GM06990 (cell line): Measurements from ENCODE around the gene EIF4ENIF1.

Source experiments
- DNase-seq: peaks from one replicate; pipeline ENCODE4 v3.0.0-alpha.2; 2011; ENCODE audit not compliant: insufficient read length; ENCODE audit errors: extremely low read depth
- H3K27me3 ChIP-seq: replicated peaks from 2 replicates; pipeline ENCODE4 v1.6.0; 2011; ENCODE audit warnings: low read length; ENCODE audit not compliant: control insufficient read depth, insufficient read depth
- H3K36me3 ChIP-seq: 2 replicates; pipeline ENCODE4 v1.5.1; 2011; ENCODE audit warnings: low read length; ENCODE audit not compliant: control insufficient read depth, insufficient read depth
- H3K4me3 ChIP-seq: replicated peaks from 2 replicates; pipeline ENCODE4 v1.5.1; 2011; ENCODE audit warnings: low read depth, mild to moderate bottlenecking, control low read depth, low read length
- TF ChIP-seq, protein P1 (sequence below): IDR thresholded peaks from 2 replicates; pipeline ENCODE4 v1.5.1; 2011; ENCODE audit warnings: low read length, control low read depth, mild to moderate bottlenecking, inconsistent platforms; ENCODE audit not compliant: insufficient read depth, poor library complexity, severe bottlenecking

EIF4ENIF1 gene

DNA sequence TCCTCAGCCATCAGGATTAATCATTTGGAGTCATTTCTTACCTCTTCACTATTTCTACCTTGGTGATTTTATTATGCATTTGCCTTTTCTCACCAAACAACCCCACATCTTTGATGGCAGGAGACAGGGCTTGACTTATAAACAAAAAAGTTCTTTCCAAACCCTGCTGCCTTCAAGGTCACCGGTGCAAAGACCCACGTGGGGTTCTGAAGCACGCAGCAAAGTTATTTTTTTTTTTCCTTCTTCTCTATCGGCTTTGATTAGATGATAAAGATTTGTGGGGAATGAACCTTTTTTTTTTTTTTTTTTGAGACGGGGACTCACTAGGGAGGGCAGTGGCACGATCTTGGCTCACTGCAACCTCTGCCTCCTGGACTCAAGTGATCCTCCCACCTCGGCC lies 46.1 kb downstream of the EIF4ENIF1 start:
- H3K36me3 ChIP-seq: peaks cover 41% of the 10 kb centered on the region
- no peak overlapping the region for H3K4me3 ChIP-seq
- H3K27me3 ChIP-seq: no peaks in the 10 kb centered on the region
- DNase-seq: no peak
- TF ChIP-seq, protein P1, sequence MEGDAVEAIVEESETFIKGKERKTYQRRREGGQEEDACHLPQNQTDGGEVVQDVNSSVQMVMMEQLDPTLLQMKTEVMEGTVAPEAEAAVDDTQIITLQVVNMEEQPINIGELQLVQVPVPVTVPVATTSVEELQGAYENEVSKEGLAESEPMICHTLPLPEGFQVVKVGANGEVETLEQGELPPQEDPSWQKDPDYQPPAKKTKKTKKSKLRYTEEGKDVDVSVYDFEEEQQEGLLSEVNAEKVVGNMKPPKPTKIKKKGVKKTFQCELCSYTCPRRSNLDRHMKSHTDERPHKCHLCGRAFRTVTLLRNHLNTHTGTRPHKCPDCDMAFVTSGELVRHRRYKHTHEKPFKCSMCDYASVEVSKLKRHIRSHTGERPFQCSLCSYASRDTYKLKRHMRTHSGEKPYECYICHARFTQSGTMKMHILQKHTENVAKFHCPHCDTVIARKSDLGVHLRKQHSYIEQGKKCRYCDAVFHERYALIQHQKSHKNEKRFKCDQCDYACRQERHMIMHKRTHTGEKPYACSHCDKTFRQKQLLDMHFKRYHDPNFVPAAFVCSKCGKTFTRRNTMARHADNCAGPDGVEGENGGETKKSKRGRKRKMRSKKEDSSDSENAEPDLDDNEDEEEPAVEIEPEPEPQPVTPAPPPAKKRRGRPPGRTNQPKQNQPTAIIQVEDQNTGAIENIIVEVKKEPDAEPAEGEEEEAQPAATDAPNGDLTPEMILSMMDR: no peak

DNA sequence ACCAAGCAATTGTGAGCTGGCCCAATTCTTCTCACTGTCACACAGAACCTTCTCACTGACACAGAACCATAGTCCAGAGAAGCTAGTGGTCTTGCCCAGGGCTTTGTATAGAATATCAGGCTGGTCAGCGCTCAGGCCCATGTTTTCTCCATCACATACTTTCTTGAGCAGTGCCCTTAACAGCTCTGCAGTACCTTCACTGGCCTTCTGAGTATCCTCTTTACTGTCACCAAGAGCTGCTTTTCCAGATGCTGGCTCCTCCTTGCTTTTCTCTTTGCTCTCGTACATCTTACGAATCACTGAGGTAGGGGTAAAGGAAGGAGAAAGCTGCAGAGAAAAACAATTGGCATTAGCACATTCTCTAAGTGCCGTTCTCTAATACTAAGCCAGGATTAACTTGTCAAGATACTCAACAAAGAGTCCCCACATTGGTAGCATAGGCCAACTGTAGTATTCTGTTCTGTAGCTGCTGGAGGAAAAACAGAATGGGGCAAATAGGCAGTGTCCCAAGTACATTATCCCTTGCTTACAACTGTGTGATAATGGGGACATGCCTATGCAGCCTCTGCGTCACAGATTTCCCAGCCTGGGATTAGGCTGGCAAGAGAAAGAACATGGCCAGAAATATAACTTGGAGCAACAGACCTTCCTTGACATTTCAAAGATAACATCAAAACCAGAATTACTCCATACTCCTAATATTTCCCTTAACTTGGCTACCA lies 46.7 kb downstream of the EIF4ENIF1 start:
- Histone ChIP-seq H3K27me3 (no peaks in the 10 kb centered on the region), H3K36me3 (peaks cover 38% of the 10 kb centered on the region), H3K4me3 (no peak overlapping the region)
- TF ChIP-seq, protein P1: no peak
- no peak for DNase-seq

DNA sequence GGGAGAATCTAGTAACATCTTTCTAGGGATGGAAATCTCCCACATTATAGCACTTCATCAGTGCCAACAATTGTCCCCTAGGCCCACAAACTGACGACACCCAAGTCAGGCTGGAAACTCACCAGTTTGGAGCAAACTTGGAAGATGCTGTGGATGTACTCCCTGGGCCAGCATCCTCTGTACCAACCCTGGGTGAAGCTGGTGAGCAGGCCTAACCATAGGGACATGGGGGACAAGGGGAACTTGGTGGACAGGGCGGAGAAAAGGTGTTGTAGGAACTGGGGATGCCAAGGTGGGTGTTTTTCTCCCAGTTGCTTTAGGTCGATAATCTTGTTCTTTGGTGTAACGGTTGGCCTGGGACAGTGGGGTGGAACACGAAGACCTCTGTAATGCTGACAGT lies 48.0 kb downstream of the EIF4ENIF1 start:
- no peak for DNase-seq
- Histone ChIP-seq H3K36me3 (peaks cover 47% of the 10 kb centered on the region), H3K4me3 (no peak overlapping the region), H3K27me3 (no peaks in the 10 kb centered on the region)
- TF ChIP-seq, protein P1: no peak

DNA sequence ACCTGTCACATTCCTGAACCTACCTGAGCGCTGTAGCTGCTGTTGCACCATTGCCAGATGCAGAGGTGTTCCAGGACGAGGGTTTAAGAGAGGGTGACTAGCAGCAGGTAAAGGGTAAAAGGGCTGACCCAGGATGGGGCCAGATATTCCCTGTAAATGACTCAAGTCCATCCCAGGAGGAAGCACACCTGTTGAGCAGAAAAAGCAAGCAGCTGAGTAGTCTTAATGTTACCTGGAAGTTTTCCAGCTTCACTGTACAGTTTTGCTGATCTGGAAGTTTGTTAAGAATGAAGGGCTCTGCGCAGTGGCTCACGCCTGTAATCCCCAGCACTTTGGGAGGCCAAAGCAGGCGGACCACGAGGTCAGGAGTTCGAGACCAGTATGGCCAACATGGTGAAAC lies 49.0 kb downstream of the EIF4ENIF1 start:
- H3K27me3 ChIP-seq: no peaks in the 10 kb centered on the region
- no peak overlapping the region for H3K4me3 ChIP-seq
- peaks cover 53% of the 10 kb centered on the region for H3K36me3 ChIP-seq
- no peak for DNase-seq
- TF ChIP-seq, protein P1: no peak

DNA sequence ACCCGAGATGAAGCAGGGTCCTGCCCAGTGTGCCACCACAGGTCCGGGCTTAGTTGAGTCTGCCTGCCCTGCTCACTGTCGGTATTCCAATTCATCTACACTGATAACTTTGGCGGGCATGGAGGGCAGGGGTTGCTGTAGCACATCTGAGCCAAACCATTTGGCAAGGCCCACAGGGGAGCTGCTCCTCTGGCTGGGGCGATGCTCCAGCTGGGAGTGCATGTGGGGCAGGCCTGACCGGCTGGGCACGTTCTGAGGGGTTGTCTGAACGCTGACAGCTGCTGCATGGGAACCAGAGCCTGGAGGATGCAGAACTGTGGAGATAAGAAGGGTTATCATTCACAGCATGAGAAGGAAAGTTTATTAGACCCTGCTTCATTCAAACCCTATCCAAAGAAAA lies 49.8 kb downstream of the EIF4ENIF1 start:
- Histone ChIP-seq H3K4me3 (no peak overlapping the region), H3K36me3 (peaks cover 52% of the 10 kb centered on the region), H3K27me3 (no peaks in the 10 kb centered on the region)
- DNase-seq: no peak
- TF ChIP-seq, protein P1: no peak

DNA sequence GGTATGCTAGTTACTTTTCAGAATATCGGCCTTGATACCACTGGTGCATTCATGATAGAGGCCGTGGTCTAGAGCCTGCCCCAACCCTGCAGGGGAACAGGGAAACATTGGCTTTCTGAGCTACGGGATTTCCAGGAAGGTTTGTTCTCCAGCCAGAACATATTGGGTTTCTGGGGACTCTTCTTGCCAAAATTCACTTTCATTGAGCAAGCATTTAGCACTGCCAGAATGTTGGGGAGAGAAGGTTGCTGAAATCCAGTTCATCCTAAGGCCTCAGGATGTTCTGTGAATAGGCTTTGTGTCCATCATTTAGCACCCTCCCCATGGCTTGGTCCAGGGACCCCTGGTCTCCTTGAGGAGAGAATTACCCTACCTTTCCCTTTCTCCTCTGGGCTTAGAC lies 53.5 kb downstream of the EIF4ENIF1 start:
- peaks cover 41% of the 10 kb centered on the region for H3K36me3 ChIP-seq
- DNase-seq: no peak
- H3K4me3 ChIP-seq: no peak overlapping the region
- H3K27me3 ChIP-seq: no peaks in the 10 kb centered on the region
- TF ChIP-seq, protein P1: no peak
